PC-9 (cell line): ENCODE results near the gene MOB4. TPM values are rescaled to one million over a fixed set of nuclear protein-coding genes. Genes with fewer than 3 reads are reported as not detected.

ENCODE experiments used
- BruUV-seq: library from RNA; stranded (reverse); fragments of 400-500 nt; replicated peaks from 2 replicates; lab custom pipeline; 2021; lab: Mats Ljungman, UMichigan
- CTCF ChIA-PET: fragments of 300-600 bp; sonication (Branson Sonifier 250); formaldehyde crosslinking; loops from one replicate; lab custom pipeline; 2022; ENCODE audit warnings: antibody characterized with exemption; lab: Charles Lee
- POLR2A ChIA-PET: fragments of 300-600 bp; sonication (Branson Sonifier 250); formaldehyde crosslinking; loops from one replicate; lab custom pipeline; 2022; ENCODE audit warnings: antibody characterized with exemption; ENCODE audit not compliant: unreplicated experiment; lab: Charles Lee
- DNase-seq, 2 experiments: peaks; one replicate each; pipeline versions ENCODE4 v3.0.0 to v3.0.0-alpha.2; 2015 to 2022; ENCODE audit warnings: mixed read lengths in 1 of 2
- H2AFZ ChIP-seq: fragments of 200-600 bp; sonication (generic); 2 replicates; pipeline ENCODE4 v1.8.1; 2017; ENCODE audit warnings: antibody characterized with exemption
- H3F3A ChIP-seq: fragments of 200-600 bp; sonication (generic); 2 replicates; pipeline ENCODE4 v1.8.1; 2017; ENCODE audit warnings: antibody characterized with exemption, mild to moderate bottlenecking, low read depth; ENCODE audit not compliant: insufficient read depth
- H3K27ac ChIP-seq: fragments of 200-600 bp; sonication (generic); 2 replicates; pipeline ENCODE4 v1.6.1; 2016; ENCODE audit warnings: mixed run types
- H3K27me3 ChIP-seq: fragments of 200-600 bp; sonication (generic); 2 replicates; pipeline ENCODE4 v1.6.1; 2016; ENCODE audit warnings: low read depth, mixed run types; ENCODE audit not compliant: insufficient read depth
- H3K36me3 ChIP-seq: fragments of 200-600 bp; sonication (generic); 2 replicates; pipeline ENCODE4 v1.6.1; 2016; ENCODE audit warnings: low read depth, mixed run types
- H3K4me1 ChIP-seq: fragments of 200-600 bp; sonication (generic); replicated peaks from 2 replicates; pipeline ENCODE4 v1.6.1; 2016; ENCODE audit warnings: mixed run types; ENCODE audit not compliant: insufficient read depth
- H3K4me2 ChIP-seq: fragments of 200-600 bp; sonication (generic); 2 replicates; pipeline ENCODE4 v1.6.1; 2017; ENCODE audit warnings: mixed run types
- H3K4me3 ChIP-seq: fragments of 200-600 bp; sonication (generic); 2 replicates; pipeline ENCODE4 v1.6.1; 2016; ENCODE audit warnings: mixed run types
- H3K79me2 ChIP-seq: fragments of 200-600 bp; sonication (generic); 2 replicates; pipeline ENCODE4 v1.6.1; 2017; ENCODE audit warnings: low read depth, mixed run types
- H3K9me2 ChIP-seq: fragments of 200-600 bp; sonication (generic); 2 replicates; pipeline ENCODE4 v1.8.1; 2017; ENCODE audit warnings: mild to moderate bottlenecking; ENCODE audit not compliant: insufficient read depth
- H3K9me3 ChIP-seq: fragments of 200-600 bp; sonication (generic); 2 replicates; pipeline ENCODE4 v1.8.1; 2016; ENCODE audit warnings: low read depth; ENCODE audit not compliant: insufficient read depth
- H4K20me1 ChIP-seq: fragments of 200-600 bp; sonication (generic); 2 replicates; pipeline ENCODE4 v1.8.1; 2017; ENCODE audit not compliant: insufficient read depth
- EZH2 ChIP-seq: fragments of 200-600 bp; sonication (generic); IDR thresholded peaks from 2 replicates; pipeline ENCODE4 v1.8.0; 2017; ENCODE audit warnings: antibody characterized with exemption, low read depth
- intact Hi-C: fragments of 100-400 bp; cut with micrococcal nuclease; formaldehyde crosslinking; loops from one replicate; pipeline ENCODE4 v1.10.0; 2022; ENCODE audit not compliant: unreplicated experiment
- total RNA-seq: library from RNA; stranded (reverse); gene quantifications from 2 replicates; pipeline ENCODE4 v1.2.3, GENCODE V29; 2021
- TF ChIP-seq, protein P1 (sequence below): fragments of 200-600 bp; sonication (generic); conservative IDR thresholded peaks from 2 replicates; pipeline ENCODE4 v1.6.1; 2017; ENCODE audit warnings: mixed run types, antibody characterized with exemption, mild to moderate bottlenecking, moderate library complexity

The MOB4 gene
- total RNA-seq, 1 experiment from 2014 or later = 19.9 TPM

DNA sequence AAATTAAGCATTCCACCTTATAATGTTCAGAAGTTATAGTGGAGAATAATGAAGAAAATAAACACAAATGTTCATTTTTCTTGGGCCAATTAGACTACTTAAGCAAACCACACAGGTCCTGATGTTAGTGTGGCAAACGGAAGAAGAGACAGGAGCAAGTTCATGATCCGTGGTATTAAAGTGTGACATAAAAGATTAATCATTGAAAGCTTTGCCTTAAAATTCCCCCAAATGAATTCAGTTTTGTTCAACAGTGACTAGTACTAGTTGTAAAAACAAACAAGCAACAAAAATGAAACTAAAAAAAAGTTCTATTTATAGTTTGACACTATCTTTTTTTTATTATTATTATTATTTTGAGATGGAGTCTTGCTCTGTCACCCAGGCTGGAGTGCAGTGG, 85.9 kb downstream of the MOB4 start:
- no TSS peak for BruUV-seq
- CTCF ChIA-PET = no interaction called here

More for the DNA sequence above, 85.9 kb downstream of the MOB4 start:
- no peaks in the 10 kb centered on the region for H3K4me1 ChIP-seq
- intact Hi-C loops = no loop called here
- H2AFZ ChIP-seq = no peak overlapping the region
- POLR2A ChIA-PET = no interaction called here
- H3K27ac ChIP-seq = no peak overlapping the region
- H3F3A ChIP-seq = no peaks in the 10 kb centered on the region
- H3K27me3 ChIP-seq = 0 out of 2 replicates have a peak, but pooled peaks cover 4% of the 10 kb centered on the region
- no peaks in the 10 kb centered on the region for H3K9me2 ChIP-seq
- H3K36me3 ChIP-seq = no peaks in the 10 kb centered on the region
- TF ChIP-seq, protein P1, sequence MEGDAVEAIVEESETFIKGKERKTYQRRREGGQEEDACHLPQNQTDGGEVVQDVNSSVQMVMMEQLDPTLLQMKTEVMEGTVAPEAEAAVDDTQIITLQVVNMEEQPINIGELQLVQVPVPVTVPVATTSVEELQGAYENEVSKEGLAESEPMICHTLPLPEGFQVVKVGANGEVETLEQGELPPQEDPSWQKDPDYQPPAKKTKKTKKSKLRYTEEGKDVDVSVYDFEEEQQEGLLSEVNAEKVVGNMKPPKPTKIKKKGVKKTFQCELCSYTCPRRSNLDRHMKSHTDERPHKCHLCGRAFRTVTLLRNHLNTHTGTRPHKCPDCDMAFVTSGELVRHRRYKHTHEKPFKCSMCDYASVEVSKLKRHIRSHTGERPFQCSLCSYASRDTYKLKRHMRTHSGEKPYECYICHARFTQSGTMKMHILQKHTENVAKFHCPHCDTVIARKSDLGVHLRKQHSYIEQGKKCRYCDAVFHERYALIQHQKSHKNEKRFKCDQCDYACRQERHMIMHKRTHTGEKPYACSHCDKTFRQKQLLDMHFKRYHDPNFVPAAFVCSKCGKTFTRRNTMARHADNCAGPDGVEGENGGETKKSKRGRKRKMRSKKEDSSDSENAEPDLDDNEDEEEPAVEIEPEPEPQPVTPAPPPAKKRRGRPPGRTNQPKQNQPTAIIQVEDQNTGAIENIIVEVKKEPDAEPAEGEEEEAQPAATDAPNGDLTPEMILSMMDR = no peak
- no peak for TF ChIP-seq EZH2
- H3K4me2 ChIP-seq = no peak overlapping the region
- no peaks in the 10 kb centered on the region for H3K9me3 ChIP-seq
- no peak for DNase-seq
- no peaks in the 10 kb centered on the region for H4K20me1 ChIP-seq
- H3K79me2 ChIP-seq = no peaks in the 10 kb centered on the region
- no peak overlapping the region for H3K4me3 ChIP-seq

Other genes starting within 250 kb of the MOB4 start
- 1.7 and 3.4 TPM in 2 replicates for gene ANKRD44, start 205.3 kb upstream of the MOB4 start, total RNA-seq
- gene SF3B1, start 81.0 kb upstream of the MOB4 start, total RNA-seq = 127 and 156 TPM in 2 replicates
- gene COQ10B, start 62.5 kb upstream of the MOB4 start, total RNA-seq = 14.8 and 18.1 TPM in 2 replicates
- gene HSPD1, start 16.2 kb upstream of the MOB4 start, total RNA-seq = 532 and 557 TPM in 2 replicates
- 113 and 219 TPM in 2 replicates for gene HSPE1, start 15.7 kb upstream of the MOB4 start, total RNA-seq
- gene RFTN2, start 159.5 kb downstream of the MOB4 start, total RNA-seq = not detected in 2 replicates
- 5.1 and 6.0 TPM in 2 replicates for gene MARS2, start 189.3 kb downstream of the MOB4 start, total RNA-seq